Activated gamma-delta T cell (primary cell): ENCODE data around the gene KRTAP22-2.

Experiments used
- DNase-seq: peaks from one replicate; lab custom pipeline; 2025; lab: John Stamatoyannopoulos, UW
- total RNA-seq, 2 donors: gene quantifications; one replicate each; lab custom pipeline; 2026; lab: John Stamatoyannopoulos, UW

KRTAP22-2 gene
- 0 reads per million in 2 donors for total RNA-seq

GRCh38 chr21:30590297-30590696, at the start of gene KRTAP22-2:
KRTAP22-2 (minus strand) TSS chr21:30590397.
- DNase-seq: no peak

GRCh38 chr21:30638686-30639085, 48.5 kb upstream of the KRTAP22-2 start:
- DNase-seq: no peak

DNA sequence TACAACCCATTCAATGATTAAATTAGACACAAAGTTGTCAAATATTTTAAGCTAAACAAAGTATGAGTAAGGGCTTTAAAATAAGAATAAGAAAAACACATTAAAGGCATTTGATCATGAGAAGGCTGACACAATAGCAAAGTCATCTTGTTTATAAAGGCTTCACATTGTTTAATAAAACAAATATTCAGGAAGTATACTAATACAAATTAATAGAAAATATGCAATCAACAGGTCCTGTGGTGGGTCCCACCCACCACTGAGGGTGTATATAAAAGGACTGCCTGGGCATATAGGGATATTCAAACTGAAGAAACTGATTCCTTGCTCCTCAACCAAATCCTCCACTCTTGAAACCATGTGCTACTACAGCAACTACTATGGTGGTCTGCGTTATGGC, 44.7 kb upstream of the KRTAP22-2 start, which contains the start of gene KRTAP20-2:
KRTAP20-2 (plus strand) TSS at position 301 of the 400 bp plus-strand sequence; CDS start at position 359, 58 bp downstream.
- no peak for DNase-seq

DNA sequence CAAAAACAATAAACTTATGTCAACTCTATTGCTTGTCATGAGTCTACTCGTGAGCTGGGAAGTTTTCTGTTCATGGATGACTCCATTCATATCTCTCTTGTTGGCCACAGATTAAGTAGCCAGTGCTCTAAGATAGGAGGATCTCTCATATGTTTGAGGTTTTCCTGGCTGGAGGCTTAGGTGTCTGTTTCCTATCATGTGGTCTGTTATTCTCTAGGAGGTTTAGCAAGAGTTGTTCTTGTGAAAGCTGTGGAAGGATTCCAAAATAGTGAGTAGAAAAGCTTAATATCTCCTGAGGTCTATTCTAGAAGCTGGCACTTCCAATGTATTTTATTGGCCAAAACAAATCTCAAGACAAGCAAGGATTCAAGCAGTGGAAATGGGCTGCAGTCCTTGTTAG, 39.0 kb upstream of the KRTAP22-2 start:
- no peak for DNase-seq

DNA sequence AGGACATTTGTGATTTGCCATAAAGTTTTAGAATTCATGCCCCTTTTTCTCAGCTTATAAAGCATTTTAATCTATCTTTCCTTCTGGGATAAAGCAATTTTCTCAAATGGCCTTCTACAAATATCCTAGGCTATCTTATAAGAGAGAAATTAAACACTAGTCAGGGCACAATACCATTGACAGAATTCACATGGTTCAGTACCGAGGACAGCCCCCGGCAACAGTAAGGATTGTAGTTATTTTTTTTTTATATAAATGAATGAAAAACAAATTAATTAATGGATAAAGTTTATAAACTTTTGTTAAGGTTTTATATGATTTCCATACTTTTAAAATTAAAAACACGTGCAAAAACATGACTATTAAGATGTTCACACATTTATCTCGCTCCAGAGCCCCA, 37.9 kb upstream of the KRTAP22-2 start:
- DNase-seq: no peak

GRCh38 chr21:30625449-30626165, 35.4 kb upstream of the KRTAP22-2 start:
- DNase-seq: no peak

GRCh38 chr21:30623362-30623761, 33.2 kb upstream of the KRTAP22-2 start:
- no peak for DNase-seq

- no peak for DNase-seq
Measured at GRCh38 chr21:30620522-30620921, 30.3 kb upstream of the KRTAP22-2 start, which contains the start of gene KRTAP20-4. KRTAP20-4 (plus strand) TSS chr21:30620627.

- no peak for DNase-seq
Measured at GRCh38 chr21:30620080-30620479, 29.9 kb upstream of the KRTAP22-2 start.

- no peak for DNase-seq
Measured at GRCh38 chr21:30616125-30616524, 25.9 kb upstream of the KRTAP22-2 start, which contains the start of gene KRTAP20-1. KRTAP20-1 (plus strand) TSS chr21:30616425; CDS start chr21:30616455, 30 bp downstream.

DNA sequence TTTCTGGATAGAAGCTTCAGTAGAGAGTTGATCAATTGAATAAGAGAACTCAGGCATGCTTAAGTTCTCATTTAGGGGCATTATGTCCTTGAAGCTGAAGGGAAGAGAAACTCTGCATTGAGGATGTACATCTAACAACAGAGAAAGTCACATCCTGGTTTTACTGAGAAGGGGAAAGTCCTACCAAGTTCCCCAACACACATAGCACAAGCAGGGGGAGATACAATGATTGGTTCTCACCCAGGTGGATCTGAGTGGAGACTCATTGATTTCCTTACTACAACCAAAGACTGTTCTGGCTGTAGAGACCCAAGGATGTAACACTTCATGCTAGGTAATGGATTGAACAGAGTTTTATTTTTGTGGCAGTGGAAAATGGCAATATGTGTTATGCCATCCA, 25.0 kb upstream of the KRTAP22-2 start:
- DNase-seq: no peak

GRCh38 chr21:30613836-30614235, 23.6 kb upstream of the KRTAP22-2 start, which contains the start of gene KRTAP6-1:
KRTAP6-1 (minus strand) TSS chr21:30613930; CDS start chr21:30613904, 26 bp downstream.
- no peak for DNase-seq

DNA sequence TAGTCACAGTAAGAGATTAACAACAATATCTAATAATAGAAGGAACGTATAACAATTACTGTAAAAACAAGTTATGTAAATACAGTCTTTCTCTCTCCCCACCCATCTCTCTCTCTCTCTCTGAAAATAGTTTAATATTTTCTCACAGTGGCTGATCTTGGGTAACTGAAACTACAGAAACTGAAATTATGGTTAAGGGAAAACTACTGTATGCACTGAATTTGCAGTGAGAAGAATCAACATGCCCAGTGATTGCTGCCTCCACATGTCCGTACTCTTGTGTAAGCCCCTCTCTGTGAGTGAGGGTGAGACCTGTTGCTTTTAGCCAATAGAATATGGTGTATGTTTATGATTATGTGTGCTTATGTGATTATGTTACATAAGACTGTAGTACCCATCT, 21.9 kb upstream of the KRTAP22-2 start:
- no peak for DNase-seq

DNA sequence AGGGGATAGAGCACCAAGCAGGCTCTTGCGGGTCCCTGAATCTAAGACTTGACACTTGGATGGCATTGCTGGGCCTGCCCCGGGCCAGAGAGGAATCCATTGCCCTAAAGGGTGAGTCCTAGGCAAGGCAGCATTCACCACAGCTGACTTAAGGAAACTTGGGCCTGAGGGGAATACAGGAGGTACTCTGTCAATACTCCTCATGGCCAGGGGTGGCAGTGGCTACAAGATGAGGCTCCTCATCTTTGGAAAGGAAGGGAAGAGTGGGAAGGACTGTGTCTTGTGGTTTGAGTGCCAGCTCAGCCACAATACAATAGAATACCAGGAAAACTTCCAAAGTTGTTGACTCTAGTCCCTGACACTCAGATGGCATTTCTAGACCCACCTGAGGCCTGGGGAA, 15.8 kb upstream of the KRTAP22-2 start:
- DNase-seq: no peak

- DNase-seq: no peak
Measured at GRCh38 chr21:30600787-30601186, 10.6 kb upstream of the KRTAP22-2 start, which contains the start of gene KRTAP22-1. KRTAP22-1 (plus strand) TSS chr21:30601087.

GRCh38 chr21:30598802-30599201, 8.6 kb upstream of the KRTAP22-2 start, which contains the start of gene KRTAP6-2:
KRTAP6-2 (minus strand) TSS chr21:30598902; CDS start chr21:30598874, 28 bp downstream.
- DNase-seq: no peak

GRCh38 chr21:30592140-30592539, 1.9 kb upstream of the KRTAP22-2 start, which contains the start of gene KRTAP6-3:
KRTAP6-3 (plus strand) TSS chr21:30592440; CDS start chr21:30592446, 6 bp downstream.
- DNase-seq: no peak

DNA sequence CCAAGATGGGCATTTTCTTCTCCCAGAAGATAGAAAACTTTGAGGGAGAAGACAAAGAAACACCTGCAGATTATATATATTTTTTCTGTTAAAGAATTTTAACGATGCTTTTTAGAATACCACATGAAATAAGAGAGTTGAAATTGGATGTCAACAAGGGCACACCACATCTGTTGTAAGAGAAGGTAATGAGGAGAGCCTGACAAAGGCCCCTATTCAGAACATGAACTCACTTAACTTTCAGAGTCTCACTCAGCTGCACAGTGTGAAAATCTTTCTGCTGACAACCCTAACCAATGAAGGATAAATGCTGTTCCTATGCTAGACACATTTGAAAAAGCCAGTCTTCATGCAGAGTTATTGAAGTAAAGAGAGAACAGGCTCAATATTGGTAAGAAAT, 7.3 kb downstream of the KRTAP22-2 start:
- no peak for DNase-seq

GRCh38 chr21:30580132-30580531, 10.1 kb downstream of the KRTAP22-2 start:
- DNase-seq: no peak

DNA sequence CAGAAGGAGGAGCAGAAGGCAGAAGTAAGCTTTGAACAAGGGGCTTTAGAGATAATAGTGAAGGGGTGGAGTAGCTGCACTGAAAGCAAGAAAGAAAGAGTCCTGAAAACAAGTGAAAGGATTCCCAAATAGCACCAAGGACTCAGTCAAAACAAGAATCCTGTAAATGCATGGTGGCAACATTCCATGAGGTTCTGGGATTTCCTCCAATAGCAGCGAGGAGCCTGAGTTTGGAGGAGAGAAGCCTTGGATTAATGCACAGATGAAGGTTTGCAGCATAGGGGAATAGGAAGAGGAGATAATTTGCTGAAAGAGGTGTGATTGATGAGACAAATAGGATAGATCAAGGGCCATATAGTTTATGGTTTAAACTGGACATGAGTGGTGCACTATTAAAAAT, 10.9 kb downstream of the KRTAP22-2 start:
- no peak for DNase-seq

DNA sequence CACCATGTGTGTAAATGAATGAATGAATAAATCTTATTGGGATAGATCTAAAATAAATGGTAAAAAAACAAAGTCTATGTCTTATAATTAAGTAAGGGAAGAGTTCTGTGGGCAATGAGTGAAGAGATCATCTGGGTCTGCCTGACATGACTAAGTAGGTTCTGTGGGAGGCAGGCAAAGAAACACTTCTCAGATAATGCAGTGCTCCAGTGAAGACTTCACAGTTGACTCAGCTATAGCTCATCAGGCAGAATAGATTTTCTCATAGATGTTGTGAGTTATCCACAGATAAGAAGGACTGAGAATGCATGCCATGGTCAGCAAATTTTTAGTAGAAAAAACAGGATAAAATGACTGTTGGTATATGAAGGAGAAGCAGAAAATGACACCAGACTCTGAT, 12.4 kb downstream of the KRTAP22-2 start:
- no peak for DNase-seq

DNA sequence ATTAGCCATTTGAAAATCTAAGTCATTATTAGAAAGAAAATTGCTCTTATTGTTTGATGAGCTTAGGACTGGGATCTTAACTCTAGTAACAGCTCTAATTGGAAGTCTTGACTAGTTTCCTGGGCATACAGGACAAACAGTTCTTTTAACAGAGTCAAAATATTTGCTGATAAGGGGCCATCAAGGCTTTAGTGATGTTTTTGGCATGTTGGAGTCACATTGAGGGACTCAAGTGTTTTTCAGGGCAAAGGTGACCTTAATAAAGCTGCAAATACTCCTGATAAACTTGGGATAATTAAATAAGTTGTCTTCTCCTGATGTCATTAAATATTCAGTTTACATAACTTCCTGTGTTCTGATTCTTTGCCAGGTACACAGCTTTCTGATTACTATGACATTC, 22.6 kb downstream of the KRTAP22-2 start:
- DNase-seq: no peak

DNA sequence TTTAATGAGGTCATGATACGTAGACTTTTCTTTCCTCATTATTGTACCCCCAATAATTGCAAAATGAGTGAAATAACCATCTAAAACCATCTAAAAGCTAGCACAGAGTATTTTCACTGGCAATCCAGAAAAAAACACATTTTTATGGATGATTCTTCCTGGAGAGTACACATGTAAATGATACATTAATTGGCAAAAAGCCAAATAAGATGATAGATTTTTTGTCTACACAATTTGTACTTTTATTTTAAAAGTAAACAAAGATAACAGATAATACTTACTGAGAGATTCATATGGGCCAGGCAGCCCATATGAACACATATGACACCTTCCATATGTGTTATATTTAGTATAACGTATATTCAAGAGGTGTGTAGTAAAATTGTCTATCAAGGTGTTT, 26.6 kb downstream of the KRTAP22-2 start:
- DNase-seq: no peak
